C4-2B (cell line): ENCODE data around the gene NEU4.

Experiments used
- H3K27ac ChIP-seq: fragments of 450-650 bp; 2 replicates; pipeline ENCODE4 v1.5.1; 2017
- CTCF ChIP-seq: fragments of 450-650 bp; conservative IDR thresholded peaks from 2 replicates; pipeline ENCODE4 v1.5.1; 2017; ENCODE audit warnings: mild to moderate bottlenecking
- ZFX ChIP-seq: fragments of 450-650 bp; IDR thresholded peaks from 2 replicates; pipeline ENCODE4 v1.6.1; 2017

The NEU4 gene

GRCh38 chr2:241837197-241837965 is 28.4 kb downstream of the NEU4 start:
- no peak overlapping the region for H3K27ac ChIP-seq
- TF ChIP-seq CTCF (no peak), ZFX (no peak)

GRCh38 chr2:241841181-241842066 is 32.4 kb downstream of the NEU4 start:
- TF ChIP-seq CTCF, result no peak
- TF ChIP-seq ZFX, result no peak
- no peak overlapping the region for H3K27ac ChIP-seq

- no peak overlapping the region for H3K27ac ChIP-seq
- TF ChIP-seq CTCF (no peak), ZFX (no peak)
These were observed 33.0 kb downstream of the NEU4 start for GRCh38 chr2:241842067-241842415.

- H3K27ac ChIP-seq, result no peak overlapping the region
- TF ChIP-seq CTCF, result no peak
- TF ChIP-seq ZFX, result no peak
These were observed 33.7 kb downstream of the NEU4 start for GRCh38 chr2:241842620-241843211.

GRCh38 chr2:241843321-241844065 is 34.5 kb downstream of the NEU4 start:
- no peak overlapping the region; the same call in 1 of the 2 replicates for H3K27ac ChIP-seq
- no peak for TF ChIP-seq CTCF
- no peak for TF ChIP-seq ZFX

- TF ChIP-seq CTCF, result no peak; the same call in 1 of the 2 replicates
- peak; percentile 23; the same call in 1 of the 2 replicates for TF ChIP-seq ZFX
- peak overlapping the region; percentile 26; the same call in 1 of the 2 replicates for H3K27ac ChIP-seq
These were observed 35.2 kb downstream of the NEU4 start for GRCh38 chr2:241844066-241844728.
